ENCODE results near the gene ZNF764.

The ZNF764 gene

GRCh38 chr16:30557707-30557956 is 542 bp downstream of the ZNF764 start:
- H3K4me3 ChIP-seq (ENCODE audit: low read depth, low read length), result peak overlapping the region; percentile 65
- in situ Hi-C loops (cut with HindIII; ENCODE audit: low sequenced_read_pairs), result no loop called here
- DNase-seq (ENCODE audit: low read depth, low spot score), result no peak
- TF ChIP-seq, protein P1, sequence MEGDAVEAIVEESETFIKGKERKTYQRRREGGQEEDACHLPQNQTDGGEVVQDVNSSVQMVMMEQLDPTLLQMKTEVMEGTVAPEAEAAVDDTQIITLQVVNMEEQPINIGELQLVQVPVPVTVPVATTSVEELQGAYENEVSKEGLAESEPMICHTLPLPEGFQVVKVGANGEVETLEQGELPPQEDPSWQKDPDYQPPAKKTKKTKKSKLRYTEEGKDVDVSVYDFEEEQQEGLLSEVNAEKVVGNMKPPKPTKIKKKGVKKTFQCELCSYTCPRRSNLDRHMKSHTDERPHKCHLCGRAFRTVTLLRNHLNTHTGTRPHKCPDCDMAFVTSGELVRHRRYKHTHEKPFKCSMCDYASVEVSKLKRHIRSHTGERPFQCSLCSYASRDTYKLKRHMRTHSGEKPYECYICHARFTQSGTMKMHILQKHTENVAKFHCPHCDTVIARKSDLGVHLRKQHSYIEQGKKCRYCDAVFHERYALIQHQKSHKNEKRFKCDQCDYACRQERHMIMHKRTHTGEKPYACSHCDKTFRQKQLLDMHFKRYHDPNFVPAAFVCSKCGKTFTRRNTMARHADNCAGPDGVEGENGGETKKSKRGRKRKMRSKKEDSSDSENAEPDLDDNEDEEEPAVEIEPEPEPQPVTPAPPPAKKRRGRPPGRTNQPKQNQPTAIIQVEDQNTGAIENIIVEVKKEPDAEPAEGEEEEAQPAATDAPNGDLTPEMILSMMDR (IDR thresholded peaks at IDR 0.05; ENCODE audit: low read depth, low read length), result no peak

GRCh38 chr16:30556125-30556473 is 2.1 kb downstream of the ZNF764 start:
- TF ChIP-seq, protein P1 (IDR thresholded peaks at IDR 0.05; ENCODE audit: low read depth, low read length), result no peak
- no peak overlapping the region for H3K4me3 ChIP-seq (ENCODE audit: low read depth, low read length)
- no peak for DNase-seq (ENCODE audit: low read depth, low spot score)
- in situ Hi-C loops (cut with HindIII; ENCODE audit: low sequenced_read_pairs), result no loop called here

GRCh38 chr16:30555315-30556124 is 2.7 kb downstream of the ZNF764 start:
- no peak overlapping the region for H3K4me3 ChIP-seq (ENCODE audit: low read depth, low read length)
- no peak for DNase-seq (ENCODE audit: low read depth, low spot score)
- in situ Hi-C loops (cut with HindIII; ENCODE audit: low sequenced_read_pairs), result no loop called here
- TF ChIP-seq, protein P1 (IDR thresholded peaks at IDR 0.05; ENCODE audit: low read depth, low read length), result no peak

DNA sequence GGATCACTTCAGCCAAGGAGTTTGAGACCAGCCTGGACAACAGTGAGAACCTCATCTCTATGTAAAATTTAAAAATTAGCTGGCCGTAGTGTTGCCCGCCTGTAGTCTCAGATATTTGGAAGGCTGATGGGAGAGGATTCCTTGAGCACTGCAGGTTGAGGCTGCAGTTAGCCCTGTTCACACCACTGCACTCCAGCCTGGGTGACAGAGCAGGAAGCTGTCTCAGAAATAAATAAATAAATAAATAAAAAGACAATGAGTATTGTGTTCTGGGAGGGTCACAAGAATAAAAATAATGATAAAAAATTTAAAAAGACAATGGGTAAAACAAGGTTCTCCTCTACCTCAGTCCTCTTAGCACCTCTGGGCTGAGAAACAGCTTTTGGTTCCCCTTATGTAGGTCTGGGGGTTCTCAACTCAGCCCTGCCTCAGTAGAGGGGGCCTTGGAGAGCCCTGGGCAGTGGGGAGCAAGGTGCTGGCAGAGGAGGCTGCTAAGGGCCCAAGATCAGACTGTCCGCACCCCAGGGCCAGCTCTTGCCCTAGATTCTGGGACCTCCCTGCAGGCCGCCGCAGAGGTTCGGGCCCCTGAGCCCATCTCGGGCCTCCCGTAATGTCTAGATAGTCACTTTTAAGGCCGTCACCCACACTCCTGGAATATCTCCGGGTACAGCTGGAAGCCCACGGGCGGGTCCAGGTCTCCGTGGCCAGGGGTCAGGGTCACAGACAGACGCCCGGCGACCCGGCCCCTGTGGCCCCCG is 3.4 kb downstream of the ZNF764 start:
- in situ Hi-C loops (cut with HindIII; ENCODE audit: low sequenced_read_pairs), result no loop called here
- TF ChIP-seq, protein P1 (IDR thresholded peaks at IDR 0.05; ENCODE audit: low read depth, low read length), result no peak
- no peak for DNase-seq (ENCODE audit: low read depth, low spot score)
- H3K4me3 ChIP-seq (ENCODE audit: low read depth, low read length), result no peak overlapping the region

- TF ChIP-seq, protein P1 (IDR thresholded peaks at IDR 0.05; ENCODE audit: low read depth, low read length), result no peak
- DNase-seq (ENCODE audit: low read depth, low spot score), result no peak
- H3K4me3 ChIP-seq (ENCODE audit: low read depth, low read length), result no peak overlapping the region
- in situ Hi-C loops (cut with HindIII; ENCODE audit: low sequenced_read_pairs), result no loop called here
Observed at GRCh38 chr16:30553393-30553899, 4.7 kb downstream of the ZNF764 start.

DNA sequence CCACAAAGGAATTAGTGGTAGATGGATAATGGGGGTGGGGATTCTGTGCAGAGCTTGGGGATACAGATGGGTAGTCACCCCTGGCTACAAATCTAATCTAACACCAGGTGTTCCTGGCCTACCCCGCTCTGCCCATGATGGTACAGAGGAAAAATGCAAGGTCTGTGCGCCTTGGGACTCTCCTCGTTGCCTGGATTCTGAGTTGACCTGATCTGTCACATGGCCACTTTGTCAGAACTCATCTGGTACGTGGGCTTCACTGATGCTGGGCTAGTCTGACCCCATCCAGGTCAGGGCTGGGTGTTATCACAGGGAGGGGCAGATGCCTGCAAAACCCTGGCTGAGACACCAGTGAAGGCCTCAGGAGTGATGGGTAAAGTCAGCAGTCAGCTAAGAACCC is 5.2 kb downstream of the ZNF764 start:
- TF ChIP-seq, protein P1 (IDR thresholded peaks at IDR 0.05; ENCODE audit: low read depth, low read length), result no peak
- no peak overlapping the region for H3K4me3 ChIP-seq (ENCODE audit: low read depth, low read length)
- in situ Hi-C loops (cut with HindIII; ENCODE audit: low sequenced_read_pairs), result no loop called here
- no peak for DNase-seq (ENCODE audit: low read depth, low spot score)

Data from astrocyte of the spinal cord (primary cell).